GM20000 (cell line): ENCODE results near the gene WDR7.

Experiments used
- DNase-seq: peaks from one replicate; pipeline ENCODE4 v3.0.0; 2012; ENCODE audit warnings: low spot score
- TF ChIP-seq, protein P1 (sequence below): IDR thresholded peaks from 2 replicates; pipeline ENCODE4 v1.5.1; 2012; ENCODE audit warnings: mild to moderate bottlenecking, control low read depth; ENCODE audit errors: extremely low read depth, missing control alignments

WDR7 gene

DNA sequence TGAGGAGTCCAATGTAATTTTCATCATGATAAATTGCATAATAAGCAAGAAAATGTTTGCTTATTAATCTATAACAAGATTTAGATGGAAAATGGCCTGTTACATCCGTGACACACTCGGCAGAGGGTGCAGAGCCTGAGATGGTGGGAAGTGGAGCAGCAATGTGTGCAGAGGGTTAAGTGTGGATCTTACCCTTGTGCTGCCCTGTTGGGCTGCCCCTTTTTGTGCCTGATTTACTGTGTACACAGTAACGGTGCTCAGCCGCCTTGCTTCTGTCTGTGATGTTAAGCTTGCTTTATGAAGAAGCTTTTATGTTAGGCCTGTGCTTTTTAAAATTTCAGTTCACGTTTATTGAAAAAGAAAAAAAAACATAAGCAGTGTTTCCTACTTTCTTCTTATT lies 275.6 kb downstream of the WDR7 start:
- TF ChIP-seq, protein P1, sequence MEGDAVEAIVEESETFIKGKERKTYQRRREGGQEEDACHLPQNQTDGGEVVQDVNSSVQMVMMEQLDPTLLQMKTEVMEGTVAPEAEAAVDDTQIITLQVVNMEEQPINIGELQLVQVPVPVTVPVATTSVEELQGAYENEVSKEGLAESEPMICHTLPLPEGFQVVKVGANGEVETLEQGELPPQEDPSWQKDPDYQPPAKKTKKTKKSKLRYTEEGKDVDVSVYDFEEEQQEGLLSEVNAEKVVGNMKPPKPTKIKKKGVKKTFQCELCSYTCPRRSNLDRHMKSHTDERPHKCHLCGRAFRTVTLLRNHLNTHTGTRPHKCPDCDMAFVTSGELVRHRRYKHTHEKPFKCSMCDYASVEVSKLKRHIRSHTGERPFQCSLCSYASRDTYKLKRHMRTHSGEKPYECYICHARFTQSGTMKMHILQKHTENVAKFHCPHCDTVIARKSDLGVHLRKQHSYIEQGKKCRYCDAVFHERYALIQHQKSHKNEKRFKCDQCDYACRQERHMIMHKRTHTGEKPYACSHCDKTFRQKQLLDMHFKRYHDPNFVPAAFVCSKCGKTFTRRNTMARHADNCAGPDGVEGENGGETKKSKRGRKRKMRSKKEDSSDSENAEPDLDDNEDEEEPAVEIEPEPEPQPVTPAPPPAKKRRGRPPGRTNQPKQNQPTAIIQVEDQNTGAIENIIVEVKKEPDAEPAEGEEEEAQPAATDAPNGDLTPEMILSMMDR = no peak
- no peak for DNase-seq

DNA sequence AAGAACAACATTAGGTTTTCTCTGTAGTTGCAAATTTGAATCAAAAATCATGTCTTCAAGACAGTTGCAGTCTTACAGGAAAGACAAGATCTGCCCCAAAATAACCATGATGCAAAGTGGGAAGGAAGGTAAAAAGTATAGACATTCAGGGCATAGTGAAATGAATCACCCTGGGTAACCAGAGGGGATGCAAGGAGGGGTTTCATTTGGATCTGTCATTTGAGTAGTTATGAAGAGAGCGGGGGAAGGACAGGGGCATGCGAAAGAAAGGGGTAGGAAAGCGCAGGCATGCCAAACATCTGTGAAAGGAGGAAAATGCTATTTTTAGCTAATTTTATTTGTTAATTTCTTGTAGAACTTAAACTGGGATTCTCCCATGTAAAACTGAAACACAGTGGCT lies 276.6 kb downstream of the WDR7 start:
- TF ChIP-seq, protein P1 = no peak
- DNase-seq = no peak

DNA sequence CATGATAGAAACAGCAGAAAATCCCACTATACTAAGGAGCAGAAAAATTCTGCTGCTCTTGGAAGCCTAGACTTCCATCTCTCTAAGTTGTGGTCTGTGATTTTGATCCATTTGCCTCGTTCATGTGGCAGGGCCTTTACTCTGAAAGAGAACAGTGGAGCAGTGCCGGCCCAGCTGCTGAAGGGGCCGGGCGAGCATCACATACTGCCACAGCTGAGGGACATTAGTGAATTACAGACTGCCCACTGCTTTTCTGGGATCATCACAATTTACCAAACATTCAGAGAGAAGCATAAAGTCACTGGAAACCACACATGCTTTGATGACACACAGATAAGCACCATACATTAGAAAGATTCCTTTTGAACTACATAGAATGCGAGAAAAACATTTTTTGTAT lies 278.7 kb downstream of the WDR7 start:
- DNase-seq = no peak
- TF ChIP-seq, protein P1 = no peak

DNA sequence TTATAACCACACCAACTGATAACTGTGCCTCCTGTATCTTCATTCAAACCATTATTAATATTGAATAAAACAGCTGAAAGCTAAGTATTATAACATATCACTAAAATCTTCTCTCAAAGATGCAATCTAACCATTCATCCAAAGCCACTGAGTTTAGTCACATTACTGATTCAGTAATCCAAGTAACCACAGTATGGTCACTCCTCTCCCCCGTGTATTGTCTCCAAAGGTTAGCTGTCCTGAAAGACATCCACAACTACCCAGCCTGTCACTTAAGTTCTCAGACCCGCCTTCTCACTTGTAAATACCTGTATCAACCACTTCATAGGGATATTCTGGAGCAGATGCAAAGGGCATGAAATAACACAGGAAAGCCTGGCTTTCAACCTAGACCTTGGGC lies 282.3 kb downstream of the WDR7 start:
- TF ChIP-seq, protein P1 = no peak

DNA sequence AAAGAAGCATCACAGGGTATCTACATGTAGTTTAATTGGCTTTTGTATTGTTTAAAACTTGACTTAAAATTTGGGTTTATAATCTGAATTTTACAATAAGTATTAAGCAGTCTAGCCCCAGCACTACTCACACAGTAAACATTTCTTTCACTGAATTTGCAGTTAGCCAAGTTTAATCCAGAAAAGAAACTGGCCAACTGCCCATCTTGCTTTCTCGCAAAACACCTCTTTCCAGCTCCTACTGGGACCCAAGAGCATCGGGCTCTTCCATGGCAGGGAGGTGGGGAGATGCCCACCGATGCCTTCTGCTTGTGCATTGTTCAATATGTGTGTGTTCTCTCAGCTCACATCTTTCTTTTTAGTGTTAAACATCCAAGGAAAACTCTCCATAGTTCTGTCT lies 283.0 kb downstream of the WDR7 start:
- no peak for DNase-seq

More for the DNA sequence above, 282.3 kb downstream of the WDR7 start:
- DNase-seq = no peak

DNA sequence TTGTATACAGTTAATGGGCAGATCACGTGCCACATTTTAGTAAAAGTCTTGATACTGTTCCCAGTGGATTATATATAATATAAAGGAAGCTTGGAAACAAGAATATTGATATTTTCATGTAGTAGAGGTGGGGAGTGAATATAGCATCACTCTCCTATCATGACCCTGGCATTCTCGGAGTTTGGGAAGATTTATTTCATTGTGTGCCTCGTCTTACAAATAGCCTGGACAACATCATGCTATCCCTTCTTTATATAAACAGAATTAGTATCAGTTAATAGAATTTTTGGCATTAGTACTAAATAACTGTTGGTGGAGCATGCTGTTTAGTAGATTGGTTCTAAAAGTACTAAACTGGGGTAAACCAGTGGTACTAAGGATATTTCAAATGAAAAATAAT lies 283.7 kb downstream of the WDR7 start:
- DNase-seq = no peak
- TF ChIP-seq, protein P1 = no peak

More for the DNA sequence above, 283.0 kb downstream of the WDR7 start:
- TF ChIP-seq, protein P1 = no peak

DNA sequence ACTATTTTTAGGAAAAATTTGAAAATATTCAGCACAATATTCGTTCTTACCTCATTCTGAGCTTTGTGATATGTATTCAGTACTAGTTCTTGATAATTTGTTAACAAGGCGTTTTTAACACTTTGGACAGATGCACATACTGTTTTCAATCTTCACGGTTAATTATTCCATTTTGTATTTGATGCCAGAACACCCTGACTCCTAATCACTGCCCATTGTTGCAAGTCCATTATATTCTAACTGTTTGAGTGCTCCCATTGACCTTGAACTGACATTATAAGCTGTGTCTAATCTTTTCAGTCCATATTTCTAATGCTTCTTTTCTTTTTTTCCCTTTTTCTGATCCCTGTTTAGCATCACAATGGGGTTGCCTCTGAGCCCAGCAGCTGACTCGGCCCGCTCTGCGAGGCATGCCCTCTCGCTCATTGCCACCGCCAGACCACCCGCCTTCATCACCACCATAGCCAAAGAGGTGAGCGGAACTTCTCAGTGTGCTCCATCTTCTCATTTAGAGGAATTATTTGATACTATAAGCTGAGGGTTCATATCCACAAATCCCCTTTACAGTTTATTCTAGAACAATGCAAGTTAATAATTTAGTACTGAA lies 284.4 kb downstream of the WDR7 start:
- TF ChIP-seq, protein P1 = no peak
- DNase-seq = no peak
